Adrenal gland (tissue), 5 donors: ENCODE measurements around the gene RAP1GAP2.

Experiments
- POLR2A ChIP-seq, 2 donors: fragments of 450-650 bp; IDR thresholded peaks; one replicate each; pipeline ENCODE4 v1.6.1; 2017; ENCODE audit warnings: antibody characterized with exemption in 2 of 2, mild to moderate bottlenecking in 2 of 2, moderate library complexity in 1 of 2
- TF ChIP-seq, protein P1 (sequence below), 6 experiments: fragments of 450-650 bp in 4 of 6; fragments of 200-600 bp in 2 of 6; sonication (generic) in 1 of 6; IDR thresholded peaks; 1 replicate in 5 of 6; 2 replicates in 1 of 6; pipeline versions ENCODE4 v1.5.1 to v1.8.0; 2016 to 2021; ENCODE audit warnings: antibody characterized with exemption in 6 of 6, mild to moderate bottlenecking in 2 of 6, moderate library complexity in 1 of 6
- donor health status: DM: no; HTN: no; CAD: no.

DNA sequence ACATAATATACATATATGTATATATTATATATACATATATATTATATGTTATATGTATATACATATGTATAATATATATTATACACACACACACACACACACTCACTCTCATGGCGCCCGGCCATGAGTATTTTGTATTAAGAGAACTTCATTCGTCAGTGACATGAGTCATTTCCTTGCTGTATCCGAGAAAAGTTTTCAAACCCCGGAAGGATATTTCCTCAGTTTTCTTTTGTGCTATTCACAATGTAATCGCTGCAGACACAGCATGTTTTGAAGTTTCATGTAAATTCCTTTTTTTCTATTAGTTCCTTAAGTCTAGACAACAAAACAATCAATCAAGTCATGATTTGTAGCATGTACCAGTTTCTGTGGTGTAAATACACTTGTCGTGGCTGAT is 233.9 kb downstream of the RAP1GAP2 start:
- no peak for TF ChIP-seq POLR2A (IDR thresholded peaks at IDR 0.05)
- TF ChIP-seq, protein P1, sequence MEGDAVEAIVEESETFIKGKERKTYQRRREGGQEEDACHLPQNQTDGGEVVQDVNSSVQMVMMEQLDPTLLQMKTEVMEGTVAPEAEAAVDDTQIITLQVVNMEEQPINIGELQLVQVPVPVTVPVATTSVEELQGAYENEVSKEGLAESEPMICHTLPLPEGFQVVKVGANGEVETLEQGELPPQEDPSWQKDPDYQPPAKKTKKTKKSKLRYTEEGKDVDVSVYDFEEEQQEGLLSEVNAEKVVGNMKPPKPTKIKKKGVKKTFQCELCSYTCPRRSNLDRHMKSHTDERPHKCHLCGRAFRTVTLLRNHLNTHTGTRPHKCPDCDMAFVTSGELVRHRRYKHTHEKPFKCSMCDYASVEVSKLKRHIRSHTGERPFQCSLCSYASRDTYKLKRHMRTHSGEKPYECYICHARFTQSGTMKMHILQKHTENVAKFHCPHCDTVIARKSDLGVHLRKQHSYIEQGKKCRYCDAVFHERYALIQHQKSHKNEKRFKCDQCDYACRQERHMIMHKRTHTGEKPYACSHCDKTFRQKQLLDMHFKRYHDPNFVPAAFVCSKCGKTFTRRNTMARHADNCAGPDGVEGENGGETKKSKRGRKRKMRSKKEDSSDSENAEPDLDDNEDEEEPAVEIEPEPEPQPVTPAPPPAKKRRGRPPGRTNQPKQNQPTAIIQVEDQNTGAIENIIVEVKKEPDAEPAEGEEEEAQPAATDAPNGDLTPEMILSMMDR (IDR thresholded peaks at IDR 0.05), result no peak
